ENCODE measurements around the gene TMEM44.
"Not testable (repeated sequence)": the region's sequence is repeated elsewhere in the genome, so short reads cannot be mapped to it uniquely, and the experiment has no call there.

TMEM44 gene

GRCh38 chr3:194552327-194552949, 80.8 kb downstream of the TMEM44 start:
- H3K27ac ChIP-seq (ENCODE audit: low read depth, low read length) = no peak overlapping the region
- no peaks in the 10 kb centered on the region for H3K9me3 ChIP-seq (ENCODE audit: control insufficient read depth, insufficient read depth, low read depth, low read length)
- no peaks in the 10 kb centered on the region for H3K36me3 ChIP-seq (ENCODE audit: control insufficient read depth, insufficient read depth, low read length)
- no peaks in the 10 kb centered on the region for H3K27me3 ChIP-seq (ENCODE audit: control insufficient read depth, insufficient read depth, low read length)
- no peak overlapping the region for H3K9ac ChIP-seq (ENCODE audit: low read length)
- H3K4me3 ChIP-seq (ENCODE audit: low read depth, low read length) = no peak overlapping the region
- H3K4me1 ChIP-seq (ENCODE audit: control insufficient read depth, insufficient read depth, low read length) = peaks cover 24% of the 10 kb centered on the region

- H3K27me3 ChIP-seq (ENCODE audit: control insufficient read depth, insufficient read depth, low read length) = no peaks in the 10 kb centered on the region
- H3K9me3 ChIP-seq (ENCODE audit: control insufficient read depth, insufficient read depth, low read depth, low read length) = 0 out of 2 replicates have a peak, but pooled peaks cover 2% of the 10 kb centered on the region
- peaks cover 3% of the 10 kb centered on the region; the same call in 1 of the 2 replicates for H3K4me1 ChIP-seq (ENCODE audit: control insufficient read depth, insufficient read depth, low read length)
- no peak overlapping the region for H3K27ac ChIP-seq (ENCODE audit: low read depth, low read length)
- H3K36me3 ChIP-seq (ENCODE audit: control insufficient read depth, insufficient read depth, low read length) = no peaks in the 10 kb centered on the region
- no peak overlapping the region for H3K4me3 ChIP-seq (ENCODE audit: low read depth, low read length)
- no peak overlapping the region for H3K9ac ChIP-seq (ENCODE audit: low read length)
These were observed 83.4 kb downstream of the TMEM44 start for GRCh38 chr3:194549853-194550252.

- H3K36me3 ChIP-seq (ENCODE audit: control insufficient read depth, insufficient read depth, low read length) = no peaks in the 10 kb centered on the region
- no peak overlapping the region for H3K4me3 ChIP-seq (ENCODE audit: low read depth, low read length)
- no peaks in the 10 kb centered on the region for H3K27me3 ChIP-seq (ENCODE audit: control insufficient read depth, insufficient read depth, low read length)
- no peak overlapping the region for H3K27ac ChIP-seq (ENCODE audit: low read depth, low read length)
- H3K9me3 ChIP-seq (ENCODE audit: control insufficient read depth, insufficient read depth, low read depth, low read length) = 0 out of 2 replicates have a peak, but pooled peaks cover 2% of the 10 kb centered on the region
- peaks cover 3% of the 10 kb centered on the region; the same call in 1 of the 2 replicates for H3K4me1 ChIP-seq (ENCODE audit: control insufficient read depth, insufficient read depth, low read length)
- H3K9ac ChIP-seq (ENCODE audit: low read length) = no peak overlapping the region
These were observed 84.6 kb downstream of the TMEM44 start for GRCh38 chr3:194548346-194549321.

- Histone ChIP-seq H3K4me1 (ENCODE audit: control insufficient read depth, insufficient read depth, low read length) (peaks cover 3% of the 10 kb centered on the region; the same call in 1 of the 2 replicates), H3K4me3 (ENCODE audit: low read depth, low read length) (no peak overlapping the region), H3K27me3 (ENCODE audit: control insufficient read depth, insufficient read depth, low read length) (no peaks in the 10 kb centered on the region), H3K36me3 (ENCODE audit: control insufficient read depth, insufficient read depth, low read length) (no peaks in the 10 kb centered on the region), H3K27ac (ENCODE audit: low read depth, low read length) (no peak overlapping the region), H3K9me3 (ENCODE audit: control insufficient read depth, insufficient read depth, low read depth, low read length) (0 out of 2 replicates have a peak, but pooled peaks cover 2% of the 10 kb centered on the region), H3K9ac (ENCODE audit: low read length) (no peak overlapping the region)
These were observed 86.2 kb downstream of the TMEM44 start for GRCh38 chr3:194547042-194547441.

GRCh38 chr3:194545538-194545937, 87.7 kb downstream of the TMEM44 start:
- H3K4me3 ChIP-seq (ENCODE audit: low read depth, low read length); H3K4me1 ChIP-seq (ENCODE audit: control insufficient read depth, insufficient read depth, low read length); H3K27ac ChIP-seq (ENCODE audit: low read depth, low read length); H3K36me3 ChIP-seq (ENCODE audit: control insufficient read depth, insufficient read depth, low read length); H3K9ac ChIP-seq (ENCODE audit: low read length); H3K9me3 ChIP-seq (ENCODE audit: control insufficient read depth, insufficient read depth, low read depth, low read length); H3K27me3 ChIP-seq (ENCODE audit: control insufficient read depth, insufficient read depth, low read length): not testable (repeated sequence)

- no peak overlapping the region for H3K27ac ChIP-seq (ENCODE audit: low read depth, low read length)
- no peak overlapping the region for H3K9ac ChIP-seq (ENCODE audit: low read length)
- H3K36me3 ChIP-seq (ENCODE audit: control insufficient read depth, insufficient read depth, low read length) = no peaks in the 10 kb centered on the region
- H3K9me3 ChIP-seq (ENCODE audit: control insufficient read depth, insufficient read depth, low read depth, low read length) = 0 out of 2 replicates have a peak, but pooled peaks cover 2% of the 10 kb centered on the region
- no peak overlapping the region for H3K4me3 ChIP-seq (ENCODE audit: low read depth, low read length)
- no peaks in the 10 kb centered on the region for H3K27me3 ChIP-seq (ENCODE audit: control insufficient read depth, insufficient read depth, low read length)
- no peaks in the 10 kb centered on the region for H3K4me1 ChIP-seq (ENCODE audit: control insufficient read depth, insufficient read depth, low read length)
These were observed 89.7 kb downstream of the TMEM44 start for GRCh38 chr3:194543550-194543949.

GRCh38 chr3:194541483-194541882, 91.7 kb downstream of the TMEM44 start:
- no peaks in the 10 kb centered on the region for H3K36me3 ChIP-seq (ENCODE audit: control insufficient read depth, insufficient read depth, low read length)
- H3K27ac ChIP-seq (ENCODE audit: low read depth, low read length) = no peak overlapping the region
- H3K9ac ChIP-seq (ENCODE audit: low read length) = no peak overlapping the region
- H3K9me3 ChIP-seq (ENCODE audit: control insufficient read depth, insufficient read depth, low read depth, low read length) = no peaks in the 10 kb centered on the region
- H3K4me3 ChIP-seq (ENCODE audit: low read depth, low read length) = no peak overlapping the region
- no peaks in the 10 kb centered on the region for H3K4me1 ChIP-seq (ENCODE audit: control insufficient read depth, insufficient read depth, low read length)
- H3K27me3 ChIP-seq (ENCODE audit: control insufficient read depth, insufficient read depth, low read length) = no peaks in the 10 kb centered on the region

GRCh38 chr3:194540274-194540905, 92.8 kb downstream of the TMEM44 start:
- Histone ChIP-seq H3K27me3 (ENCODE audit: control insufficient read depth, insufficient read depth, low read length) (no peaks in the 10 kb centered on the region), H3K36me3 (ENCODE audit: control insufficient read depth, insufficient read depth, low read length) (no peaks in the 10 kb centered on the region), H3K27ac (ENCODE audit: low read depth, low read length) (no peak overlapping the region), H3K4me1 (ENCODE audit: control insufficient read depth, insufficient read depth, low read length) (no peaks in the 10 kb centered on the region), H3K9me3 (ENCODE audit: control insufficient read depth, insufficient read depth, low read depth, low read length) (no peaks in the 10 kb centered on the region), H3K4me3 (ENCODE audit: low read depth, low read length) (no peak overlapping the region), H3K9ac (ENCODE audit: low read length) (no peak overlapping the region)

GRCh38 chr3:194539498-194539897, 93.7 kb downstream of the TMEM44 start:
- Histone ChIP-seq H3K27me3 (ENCODE audit: control insufficient read depth, insufficient read depth, low read length) (no peaks in the 10 kb centered on the region), H3K9me3 (ENCODE audit: control insufficient read depth, insufficient read depth, low read depth, low read length) (peaks cover 4% of the 10 kb centered on the region; the same call in 1 of the 2 replicates), H3K4me1 (ENCODE audit: control insufficient read depth, insufficient read depth, low read length) (no peaks in the 10 kb centered on the region), H3K9ac (ENCODE audit: low read length) (no peak overlapping the region), H3K27ac (ENCODE audit: low read depth, low read length) (no peak overlapping the region), H3K4me3 (ENCODE audit: low read depth, low read length) (no peak overlapping the region), H3K36me3 (ENCODE audit: control insufficient read depth, insufficient read depth, low read length) (no peaks in the 10 kb centered on the region)

- no peak overlapping the region for H3K9ac ChIP-seq (ENCODE audit: low read length)
- H3K27me3 ChIP-seq (ENCODE audit: control insufficient read depth, insufficient read depth, low read length) = no peaks in the 10 kb centered on the region
- H3K36me3 ChIP-seq (ENCODE audit: control insufficient read depth, insufficient read depth, low read length) = no peaks in the 10 kb centered on the region
- peaks cover 11% of the 10 kb centered on the region; the same call in 1 of the 2 replicates for H3K9me3 ChIP-seq (ENCODE audit: control insufficient read depth, insufficient read depth, low read depth, low read length)
- no peak overlapping the region for H3K27ac ChIP-seq (ENCODE audit: low read depth, low read length)
- no peaks in the 10 kb centered on the region for H3K4me1 ChIP-seq (ENCODE audit: control insufficient read depth, insufficient read depth, low read length)
- no peak overlapping the region for H3K4me3 ChIP-seq (ENCODE audit: low read depth, low read length)
These were observed 95.4 kb downstream of the TMEM44 start for GRCh38 chr3:194537732-194538247.
